Erythroblast (primary cell): ENCODE data around the gene NFIX.

Source experiments
- GATA1 ChIP-seq: IDR thresholded peaks from 2 replicates; pipeline ENCODE4 v1.6.1; 2011; ENCODE audit warnings: low read depth, mild to moderate bottlenecking, control low read depth, low read length, moderate library complexity
- POLR2A ChIP-seq: IDR thresholded peaks from 2 replicates; pipeline ENCODE4 v1.6.1; 2011; ENCODE audit warnings: mild to moderate bottlenecking, low read length

DNA sequence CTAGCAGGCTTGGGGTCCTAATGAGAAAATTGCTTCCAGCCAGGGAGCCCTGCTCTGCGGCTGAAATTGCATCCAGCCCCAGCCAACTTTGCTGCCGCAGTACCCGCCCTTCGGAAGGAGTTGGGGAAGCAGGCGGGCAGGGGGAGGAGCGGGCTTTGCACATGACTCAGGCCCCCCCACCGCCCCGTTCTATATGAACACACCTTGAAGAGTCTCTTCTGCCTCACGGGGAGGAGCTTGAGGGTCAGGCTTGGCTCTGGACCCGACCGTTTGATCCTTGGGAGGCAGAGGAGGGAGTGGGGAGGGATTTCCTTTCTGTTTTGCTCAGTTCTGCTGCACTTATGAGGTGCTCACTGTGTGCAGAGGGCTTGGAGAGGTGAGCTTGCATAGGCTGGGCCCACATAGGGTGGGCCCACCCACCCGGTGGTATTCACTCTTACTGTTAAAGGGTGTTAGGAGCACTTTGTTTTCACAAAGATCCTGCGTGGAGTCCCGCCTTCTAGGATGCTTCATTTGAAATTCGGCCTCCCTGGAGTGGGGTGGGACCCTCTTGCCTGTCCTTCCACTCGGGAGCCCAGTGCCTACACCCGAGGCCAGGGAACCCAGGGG, 60.9 kb downstream of the NFIX start:
- TF ChIP-seq POLR2A (no peak), GATA1 (no peak)
